Measurements from ENCODE around the gene MTREX.
A peak's percentile ranks its signal among the peaks of the same experiment; 100 is the strongest.
"Not testable (repeated sequence)": the region's sequence is repeated elsewhere in the genome, so short reads cannot be mapped to it uniquely, and the experiment has no call there.

The MTREX gene

GRCh38 chr5:55307383-55308253 lies at the start of gene MTREX, which contains the start of gene DHX29:
Gene MTREX (plus strand): TSS chr5:55307989. CDS start chr5:55308014, 25 bp downstream.
Gene DHX29 (minus strand): TSS chr5:55307694. CDS start chr5:55307573, 121 bp downstream.
- peak; percentile 65 for DNase-seq

DNA sequence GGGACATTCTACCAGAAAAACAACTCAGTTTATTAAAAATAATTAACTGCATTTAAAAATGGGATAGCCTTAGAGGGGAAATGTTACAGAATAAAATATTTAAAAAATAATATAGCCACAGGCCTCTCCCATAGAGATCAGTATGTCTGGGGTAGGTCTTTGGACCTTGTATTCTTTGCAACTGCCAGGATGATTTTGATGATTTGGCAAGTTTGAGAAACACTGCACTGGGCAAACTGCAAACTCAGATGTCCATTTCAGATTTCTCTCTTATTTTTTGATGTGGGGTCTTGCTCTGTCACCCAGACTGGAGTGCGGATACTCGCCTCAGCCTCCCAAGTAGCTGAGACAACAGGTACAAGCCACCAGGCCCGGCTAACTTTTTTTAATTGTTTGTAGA lies 49.5 kb upstream of the MTREX start:
- DNase-seq = no peak

- no peak for DNase-seq
Measured at GRCh38 chr5:55276771-55277170, 31.0 kb upstream of the MTREX start.

DNA sequence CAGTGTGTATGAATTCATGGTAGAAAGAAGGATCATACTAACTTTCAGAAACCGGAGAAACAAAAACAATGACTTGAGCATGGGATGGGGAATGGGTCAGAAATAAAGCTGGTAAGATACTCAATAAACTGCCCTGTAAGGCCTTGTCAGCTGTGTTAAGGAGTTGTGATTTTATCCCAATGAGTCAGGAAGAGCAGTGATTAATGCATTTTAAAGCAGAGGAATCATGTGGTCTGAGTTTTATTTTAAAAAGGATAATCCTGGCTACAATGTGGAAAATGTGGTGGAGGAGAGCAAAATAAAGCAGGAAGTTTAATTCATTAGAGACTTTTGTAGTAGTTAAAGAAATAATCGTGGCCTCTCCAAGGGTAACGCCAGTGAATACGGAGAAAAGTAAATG lies 29.0 kb upstream of the MTREX start:
- DNase-seq = no peak

DNA sequence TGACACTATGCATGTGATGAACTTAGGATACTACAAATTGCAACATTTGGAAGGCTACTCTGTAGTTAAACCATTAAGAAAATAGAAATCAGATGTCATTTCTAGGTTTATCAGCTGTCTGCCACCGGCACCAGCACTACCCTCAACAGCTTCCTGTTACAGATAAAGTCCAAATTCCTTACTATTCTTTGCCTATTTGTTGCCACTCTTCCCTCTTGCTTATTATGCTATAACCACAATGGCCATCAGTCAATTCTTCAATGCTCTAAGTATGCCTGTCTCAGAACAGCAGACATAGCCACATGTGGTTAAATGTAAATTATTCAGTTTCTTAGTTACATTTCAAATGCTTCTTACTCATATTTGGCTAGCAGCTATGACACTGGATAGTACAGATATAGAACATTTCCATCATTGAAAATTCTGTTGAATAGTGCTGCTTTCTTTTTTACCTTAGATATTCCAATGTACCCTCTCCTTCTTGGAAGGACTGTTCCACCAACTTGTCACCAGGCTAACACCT lies 21.3 kb upstream of the MTREX start:
- DNase-seq = no peak

DNA sequence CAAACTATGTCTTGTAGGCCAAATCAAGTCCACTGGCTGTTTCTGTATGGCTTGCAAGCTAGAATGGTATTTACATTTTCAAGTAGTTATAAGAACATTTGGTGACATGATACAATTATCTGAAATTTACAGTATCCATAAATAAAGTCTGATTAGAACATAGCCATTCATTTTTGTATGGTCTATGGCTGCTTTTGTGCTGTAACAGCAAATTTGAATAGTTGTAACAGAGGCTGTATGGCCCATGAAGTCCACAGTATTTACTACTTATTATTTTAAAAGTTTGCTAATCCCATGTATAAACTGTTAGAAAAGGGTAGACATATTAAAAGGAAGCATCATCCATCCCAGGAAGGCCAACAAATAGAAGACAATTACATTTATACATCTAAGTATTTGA lies 18.0 kb upstream of the MTREX start:
- DNase-seq = no peak

- no peak for DNase-seq
Measured at GRCh38 chr5:55290991-55291390, 16.8 kb upstream of the MTREX start.

DNA sequence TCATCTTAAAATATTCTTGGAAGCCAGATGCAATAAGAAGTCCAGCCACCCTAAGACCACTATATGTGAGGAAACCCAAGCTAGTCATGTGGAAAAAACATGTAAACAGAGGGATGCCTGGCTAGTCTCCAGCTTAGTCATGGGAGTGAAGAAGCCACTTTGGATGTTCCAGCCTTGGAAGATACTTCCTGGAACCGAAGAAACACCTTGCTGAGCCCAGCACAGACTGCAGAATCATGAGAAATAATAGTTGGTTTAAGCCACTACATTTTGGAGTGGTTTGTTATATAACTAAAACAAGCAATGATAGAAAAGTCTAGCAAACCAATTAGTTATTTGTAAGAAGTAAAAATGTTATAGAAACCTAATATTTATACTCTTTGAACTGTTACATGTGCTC lies 12.9 kb upstream of the MTREX start:
- no peak for DNase-seq

DNA sequence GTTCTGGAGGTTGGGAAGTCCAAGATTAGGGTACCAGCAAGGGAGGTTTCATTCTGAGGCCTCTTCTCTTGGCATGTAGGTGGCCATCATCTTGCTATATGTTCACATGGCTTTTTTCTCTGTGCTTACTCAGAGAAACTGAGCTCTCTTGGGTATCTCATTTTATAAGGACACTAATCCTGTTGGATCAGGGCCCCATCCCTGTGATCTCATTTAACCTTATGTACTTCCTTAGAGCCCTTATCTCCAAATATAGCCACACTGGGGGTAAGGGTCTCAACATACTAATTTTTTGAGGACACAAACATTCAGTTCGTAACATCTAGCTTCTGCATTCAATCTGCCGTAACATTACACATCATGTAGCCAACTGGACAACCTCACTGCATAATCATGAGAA lies 6.9 kb upstream of the MTREX start:
- DNase-seq = no peak

GRCh38 chr5:55303238-55303690 lies 4.5 kb upstream of the MTREX start:
- DNase-seq = no peak

DNA sequence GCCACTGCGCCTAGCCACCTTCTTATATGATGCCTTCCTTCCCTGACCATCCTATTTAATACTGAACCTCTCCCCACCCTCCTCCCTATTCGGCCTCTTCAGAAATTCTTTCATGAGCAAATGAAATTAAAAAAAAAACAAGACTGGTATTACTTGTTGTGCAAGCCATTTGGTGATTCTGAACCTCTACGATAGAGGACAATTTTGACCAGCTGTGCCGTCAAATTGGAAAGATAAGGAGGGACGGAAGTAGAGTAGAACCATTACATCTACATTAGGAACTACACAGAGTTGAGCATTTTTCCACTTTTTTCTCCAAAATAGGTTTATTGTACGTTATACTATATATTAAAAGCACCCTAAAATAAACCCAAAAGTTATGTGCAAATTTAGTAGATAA lies 3.2 kb upstream of the MTREX start:
- DNase-seq = no peak

DNA sequence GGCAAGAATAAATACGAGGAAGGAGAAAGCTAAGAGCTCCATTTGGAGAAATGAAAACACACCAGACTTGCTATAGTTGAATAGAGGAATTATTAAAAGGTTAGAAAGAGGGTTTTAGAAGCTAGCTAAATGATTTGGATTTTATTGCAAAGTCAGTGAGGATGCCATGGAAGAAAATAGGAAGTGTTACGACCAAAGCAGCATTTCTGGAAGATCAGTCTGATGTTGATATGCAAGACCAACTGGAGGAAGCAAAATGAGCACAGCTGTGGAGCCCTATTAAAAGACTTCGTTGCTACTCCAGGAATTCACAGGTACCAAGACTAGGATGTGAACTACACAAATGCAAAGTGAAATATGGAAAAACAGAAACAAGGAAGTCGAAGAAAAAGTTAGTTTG lies 2.4 kb upstream of the MTREX start:
- DNase-seq = no peak

- DNase-seq = no peak
Measured at GRCh38 chr5:55306641-55307382, 977 bp upstream of the MTREX start.

- DNase-seq = no peak
Measured at GRCh38 chr5:55308254-55308836, 556 bp downstream of the MTREX start.

GRCh38 chr5:55313870-55314617 lies 6.3 kb downstream of the MTREX start:
- DNase-seq = no peak

DNA sequence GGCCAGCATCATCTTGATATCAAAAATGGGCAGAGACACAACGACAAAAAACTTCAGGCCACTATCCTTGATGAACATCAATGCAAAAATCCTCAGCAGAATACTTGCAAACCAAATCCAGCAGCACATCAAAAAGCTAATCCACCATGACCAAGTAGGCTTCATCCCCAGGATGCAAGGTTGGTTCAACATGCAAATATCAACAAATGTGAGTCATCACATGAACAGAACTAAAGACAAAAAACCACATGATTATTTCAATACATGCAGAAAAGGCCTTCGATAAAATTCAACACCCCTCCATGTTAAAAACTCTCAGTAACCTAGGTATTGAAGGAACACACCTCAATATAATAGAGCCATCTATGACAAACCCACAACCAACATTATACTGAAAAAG lies 8.5 kb downstream of the MTREX start:
- DNase-seq = no peak

GRCh38 chr5:55316837-55317236 lies 9.0 kb downstream of the MTREX start:
- no peak for DNase-seq

- not testable (repeated sequence) for DNase-seq
Measured at GRCh38 chr5:55318237-55318636, 10.4 kb downstream of the MTREX start.

DNA sequence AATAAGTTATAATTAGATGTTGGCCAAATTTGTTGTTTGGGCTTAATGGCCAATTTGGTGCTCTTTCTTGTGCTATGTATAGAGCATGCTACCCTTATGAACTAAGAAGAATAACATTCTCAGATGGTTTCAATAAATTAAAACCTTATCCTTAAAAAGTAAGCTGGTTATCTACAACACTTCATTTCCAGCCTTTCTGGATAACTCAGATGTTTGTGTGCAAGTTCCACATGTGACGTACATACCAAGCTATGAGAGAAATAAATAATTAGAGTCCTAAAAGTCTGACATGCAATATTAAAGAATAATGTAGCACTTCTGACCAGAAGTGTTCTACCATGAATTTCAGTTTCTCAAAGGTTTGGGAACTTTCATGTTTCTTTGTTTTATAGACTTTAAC lies 11.7 kb downstream of the MTREX start:
- no peak for DNase-seq

- no peak for DNase-seq
Measured at GRCh38 chr5:55320571-55320970, 12.8 kb downstream of the MTREX start.

DNA sequence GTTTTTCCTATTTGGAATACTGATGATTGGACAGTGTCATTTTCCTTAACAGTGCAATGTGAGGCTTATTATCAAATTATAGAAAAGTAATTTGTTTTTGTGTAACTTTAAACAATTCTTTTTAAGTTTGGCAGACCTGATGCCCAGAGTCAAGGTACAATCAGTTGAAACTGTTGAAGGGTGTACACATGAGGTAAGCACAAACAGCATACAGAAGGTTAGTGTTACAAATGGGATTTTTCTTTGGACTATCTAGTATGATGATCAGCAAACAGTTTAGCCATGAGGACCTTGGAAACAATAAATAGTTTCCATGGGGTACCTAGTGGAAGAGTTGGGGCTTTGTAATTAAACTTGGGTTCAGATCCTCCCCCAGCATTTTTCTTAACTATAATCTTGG lies 16.2 kb downstream of the MTREX start:
- DNase-seq = no peak

DNA sequence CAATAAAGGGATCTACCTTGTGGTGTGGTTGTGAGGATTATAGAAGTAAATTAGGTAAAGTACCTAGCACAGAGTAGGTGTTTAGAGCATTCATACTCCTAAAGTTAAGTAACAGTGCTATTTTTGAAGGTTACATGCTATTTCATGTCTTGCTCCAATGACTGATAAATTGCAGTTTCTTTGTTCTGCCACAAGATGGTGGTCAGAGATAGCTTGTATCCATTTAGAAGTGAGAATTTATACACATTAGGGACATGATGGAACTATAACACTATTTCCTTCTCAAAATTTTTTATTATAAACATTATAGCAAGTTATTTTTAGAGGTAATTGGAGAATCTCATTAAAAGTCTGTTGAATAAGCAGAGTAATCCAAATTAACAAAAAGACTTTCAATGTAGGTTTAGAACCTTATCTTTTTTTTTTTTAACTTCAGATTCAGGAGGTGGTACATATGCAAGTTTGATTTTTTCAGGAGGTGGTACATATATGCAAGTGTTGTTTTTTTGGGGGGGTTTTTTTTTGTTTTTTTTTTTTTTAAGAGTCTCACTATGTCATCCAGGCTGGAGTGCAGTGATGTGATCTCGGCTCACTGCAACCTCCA lies 17.1 kb downstream of the MTREX start:
- peak; percentile 21 for DNase-seq
